Activated CD4-positive, alpha-beta T cell treated with anti-CD3 and anti-CD28 coated beads, Interleukin-2, amount 10 ng/mL, durations not matched to agents 24 days and 14 days (primary cell): ENCODE data around the gene HHAT. TPM values are rescaled to one million over a fixed set of nuclear protein-coding genes. Genes with fewer than 3 reads are reported as not detected.

Source experiments
- DNase-seq: peaks from one replicate; pipeline ENCODE4 v3.0.0; 2022
- H3K27ac Mint-ChIP-seq: one replicate; pipeline ENCODE4 v1.8.0; 2022; ENCODE audit warnings: mild to moderate bottlenecking, mixed read lengths
- H3K27me3 Mint-ChIP-seq: one replicate; pipeline ENCODE4 v1.8.0; 2022; ENCODE audit warnings: mixed read lengths
- H3K36me3 Mint-ChIP-seq: one replicate; pipeline ENCODE4 v1.8.0; 2022; ENCODE audit warnings: low read depth, mild to moderate bottlenecking, mixed read lengths
- H3K4me1 Mint-ChIP-seq: one replicate; pipeline ENCODE4 v1.8.0; 2021; ENCODE audit warnings: mixed read lengths
- H3K4me3 Mint-ChIP-seq: one replicate; pipeline ENCODE4 v1.8.0; 2022; ENCODE audit warnings: mild to moderate bottlenecking, moderate library complexity, mixed read lengths
- H3K9me3 Mint-ChIP-seq: one replicate; pipeline ENCODE4 v1.8.0; 2021; ENCODE audit warnings: mixed read lengths
- intact Hi-C: fragments of 100-400 bp; cut with micrococcal nuclease; formaldehyde crosslinking; loops from one replicate; pipeline ENCODE4 v1.15.1; 2023
- total RNA-seq: library from RNA; stranded (reverse); gene quantifications from 2 replicates; pipeline ENCODE4 v1.2.3, GENCODE V29; 2022

The HHAT gene
- total RNA-seq, 1 donor from 2014 or later = 0.47 TPM

GRCh38 chr1:210527091-210527490 is 198.4 kb downstream of the HHAT start:
- H3K27me3 Mint-ChIP-seq = no peaks in the 10 kb centered on the region
- H3K4me3 Mint-ChIP-seq = no peak overlapping the region
- no peak for DNase-seq
- H3K4me1 Mint-ChIP-seq = no peaks in the 10 kb centered on the region
- H3K36me3 Mint-ChIP-seq = no peaks in the 10 kb centered on the region
- no peaks in the 10 kb centered on the region for H3K9me3 Mint-ChIP-seq
- no peak overlapping the region for H3K27ac Mint-ChIP-seq
- intact Hi-C loops = no loop called here

- Mint-ChIP-seq H3K36me3 (no peaks in the 10 kb centered on the region), H3K4me1 (no peaks in the 10 kb centered on the region), H3K27me3 (no peaks in the 10 kb centered on the region), H3K27ac (no peak overlapping the region), H3K9me3 (no peaks in the 10 kb centered on the region), H3K4me3 (no peak overlapping the region)
- no peak for DNase-seq
- intact Hi-C loops = no loop called here
Measured at GRCh38 chr1:210531475-210532222, 202.9 kb downstream of the HHAT start.

- H3K27ac Mint-ChIP-seq = no peak overlapping the region
- no peaks in the 10 kb centered on the region for H3K27me3 Mint-ChIP-seq
- intact Hi-C loops = no loop called here
- H3K4me1 Mint-ChIP-seq = no peaks in the 10 kb centered on the region
- no peak for DNase-seq
- H3K4me3 Mint-ChIP-seq = no peak overlapping the region
- no peaks in the 10 kb centered on the region for H3K9me3 Mint-ChIP-seq
- H3K36me3 Mint-ChIP-seq = no peaks in the 10 kb centered on the region
Measured at GRCh38 chr1:210532223-210532598, 203.5 kb downstream of the HHAT start.

GRCh38 chr1:210535761-210536160 is 207.1 kb downstream of the HHAT start:
- H3K27ac Mint-ChIP-seq = no peak overlapping the region
- H3K27me3 Mint-ChIP-seq = no peaks in the 10 kb centered on the region
- H3K36me3 Mint-ChIP-seq = no peaks in the 10 kb centered on the region
- no peaks in the 10 kb centered on the region for H3K9me3 Mint-ChIP-seq
- no peak overlapping the region for H3K4me3 Mint-ChIP-seq
- DNase-seq = no peak
- intact Hi-C loops = no loop called here
- H3K4me1 Mint-ChIP-seq = no peaks in the 10 kb centered on the region

GRCh38 chr1:210536254-210536961 is 207.7 kb downstream of the HHAT start:
- H3K4me1 Mint-ChIP-seq = no peaks in the 10 kb centered on the region
- no peak for DNase-seq
- no peaks in the 10 kb centered on the region for H3K27me3 Mint-ChIP-seq
- no peaks in the 10 kb centered on the region for H3K36me3 Mint-ChIP-seq
- H3K4me3 Mint-ChIP-seq = no peak overlapping the region
- H3K27ac Mint-ChIP-seq = no peak overlapping the region
- H3K9me3 Mint-ChIP-seq = no peaks in the 10 kb centered on the region
- intact Hi-C loops = no loop called here

GRCh38 chr1:210540288-210540687 is 211.6 kb downstream of the HHAT start:
- no peak overlapping the region for H3K27ac Mint-ChIP-seq
- no peaks in the 10 kb centered on the region for H3K9me3 Mint-ChIP-seq
- H3K36me3 Mint-ChIP-seq = no peaks in the 10 kb centered on the region
- H3K4me1 Mint-ChIP-seq = peaks cover 3% of the 10 kb centered on the region
- DNase-seq = no peak
- no peak overlapping the region for H3K4me3 Mint-ChIP-seq
- intact Hi-C loops = no loop called here
- no peaks in the 10 kb centered on the region for H3K27me3 Mint-ChIP-seq

- no peaks in the 10 kb centered on the region for H3K27me3 Mint-ChIP-seq
- no peak for DNase-seq
- H3K4me1 Mint-ChIP-seq = peaks cover 3% of the 10 kb centered on the region
- H3K4me3 Mint-ChIP-seq = no peak overlapping the region
- H3K27ac Mint-ChIP-seq = no peak overlapping the region
- intact Hi-C loops = no loop called here
- no peaks in the 10 kb centered on the region for H3K36me3 Mint-ChIP-seq
- H3K9me3 Mint-ChIP-seq = no peaks in the 10 kb centered on the region
Measured at GRCh38 chr1:210541680-210542358, 213.1 kb downstream of the HHAT start.

GRCh38 chr1:210551899-210552298 is 223.2 kb downstream of the HHAT start:
- Mint-ChIP-seq H3K27me3 (peaks cover 2% of the 10 kb centered on the region), H3K9me3 (no peaks in the 10 kb centered on the region), H3K36me3 (no peaks in the 10 kb centered on the region), H3K4me3 (no peak overlapping the region), H3K4me1 (no peaks in the 10 kb centered on the region), H3K27ac (no peak overlapping the region)
- DNase-seq = no peak
- intact Hi-C loops = no loop called here

GRCh38 chr1:210553711-210554110 is 225.0 kb downstream of the HHAT start:
- Mint-ChIP-seq H3K27me3 (peaks cover 3% of the 10 kb centered on the region), H3K4me1 (no peaks in the 10 kb centered on the region), H3K4me3 (no peak overlapping the region), H3K27ac (no peak overlapping the region), H3K9me3 (no peaks in the 10 kb centered on the region), H3K36me3 (no peaks in the 10 kb centered on the region)
- intact Hi-C loops = no loop called here
- DNase-seq = no peak

GRCh38 chr1:210554382-210554781 is 225.7 kb downstream of the HHAT start:
- Mint-ChIP-seq H3K36me3 (no peaks in the 10 kb centered on the region), H3K9me3 (no peaks in the 10 kb centered on the region), H3K27ac (no peak overlapping the region), H3K27me3 (peaks cover 3% of the 10 kb centered on the region), H3K4me3 (no peak overlapping the region), H3K4me1 (no peaks in the 10 kb centered on the region)
- no peak for DNase-seq
- intact Hi-C loops = no loop called here

GRCh38 chr1:210556475-210556874 is 227.8 kb downstream of the HHAT start:
- no peak overlapping the region for H3K27ac Mint-ChIP-seq
- no peak overlapping the region for H3K4me3 Mint-ChIP-seq
- no peaks in the 10 kb centered on the region for H3K36me3 Mint-ChIP-seq
- intact Hi-C loops = no loop called here
- no peak for DNase-seq
- no peaks in the 10 kb centered on the region for H3K9me3 Mint-ChIP-seq
- H3K27me3 Mint-ChIP-seq = peaks cover 3% of the 10 kb centered on the region
- no peaks in the 10 kb centered on the region for H3K4me1 Mint-ChIP-seq

- H3K36me3 Mint-ChIP-seq = no peaks in the 10 kb centered on the region
- no peaks in the 10 kb centered on the region for H3K9me3 Mint-ChIP-seq
- H3K27me3 Mint-ChIP-seq = peaks cover 3% of the 10 kb centered on the region
- no peak overlapping the region for H3K4me3 Mint-ChIP-seq
- no peak for DNase-seq
- intact Hi-C loops = no loop called here
- no peak overlapping the region for H3K27ac Mint-ChIP-seq
- H3K4me1 Mint-ChIP-seq = no peaks in the 10 kb centered on the region
Measured at GRCh38 chr1:210557426-210558077, 228.8 kb downstream of the HHAT start.

GRCh38 chr1:210558302-210558701 is 229.6 kb downstream of the HHAT start:
- no peaks in the 10 kb centered on the region for H3K4me1 Mint-ChIP-seq
- H3K36me3 Mint-ChIP-seq = no peaks in the 10 kb centered on the region
- H3K27ac Mint-ChIP-seq = no peak overlapping the region
- peaks cover 1% of the 10 kb centered on the region for H3K27me3 Mint-ChIP-seq
- no peaks in the 10 kb centered on the region for H3K9me3 Mint-ChIP-seq
- H3K4me3 Mint-ChIP-seq = no peak overlapping the region
- intact Hi-C loops = no loop called here
- no peak for DNase-seq

GRCh38 chr1:210565306-210565705 is 236.6 kb downstream of the HHAT start:
- intact Hi-C loops = no loop called here
- no peak for DNase-seq
- H3K4me1 Mint-ChIP-seq = peaks cover 2% of the 10 kb centered on the region
- H3K36me3 Mint-ChIP-seq = no peaks in the 10 kb centered on the region
- H3K4me3 Mint-ChIP-seq = no peak overlapping the region
- no peak overlapping the region for H3K27ac Mint-ChIP-seq
- H3K9me3 Mint-ChIP-seq = no peaks in the 10 kb centered on the region
- H3K27me3 Mint-ChIP-seq = no peaks in the 10 kb centered on the region
